CD8-positive, alpha-beta memory T cell (primary cell): Measurements from ENCODE around the gene CLEC6A. TPM values are rescaled to one million over a fixed set of nuclear protein-coding genes. Genes with fewer than 3 reads are reported as not detected.
"Not testable (repeated sequence)": the region's sequence is repeated elsewhere in the genome, so short reads cannot be mapped to it uniquely, and the experiment has no call there.

Experiments
- CTCF ChIA-PET: fragments of 350-600 bp; sonication (Branson Sonifier 250); formaldehyde crosslinking; loops from one replicate; lab custom pipeline; 2021; ENCODE audit warnings: antibody characterized with exemption; lab: Charles Lee
- POLR2A ChIA-PET: fragments of 350-600 bp; sonication (Branson Sonifier 250); formaldehyde crosslinking; loops from one replicate; lab custom pipeline; 2021; ENCODE audit warnings: antibody characterized with exemption; lab: Charles Lee
- DNase-seq, 5 donors: peaks; one replicate each; pipeline versions ENCODE4 v3.0.0 to v3.0.0-alpha.2; 2020 to 2022; ENCODE audit warnings: mixed read lengths in 1 of 5
- H3K27ac ChIP-seq: one replicate; pipeline ENCODE4 v1.7.0; 2013; ENCODE audit warnings: low read depth, mild to moderate bottlenecking, low read length, moderate library complexity
- H3K27me3 ChIP-seq: 2 replicates; pipeline ENCODE4 v1.7.0; 2013; ENCODE audit warnings: low read length, mild to moderate bottlenecking; ENCODE audit not compliant: insufficient read depth, poor library complexity, severe bottlenecking
- H3K36me3 ChIP-seq: 2 replicates; pipeline ENCODE4 v1.7.0; 2013; ENCODE audit warnings: mild to moderate bottlenecking, low read length, moderate library complexity; ENCODE audit not compliant: insufficient read depth
- H3K4me1 ChIP-seq: 2 replicates; pipeline ENCODE4 v1.7.0; 2013; ENCODE audit warnings: mild to moderate bottlenecking, low read length, moderate library complexity; ENCODE audit not compliant: insufficient read depth
- H3K4me3 ChIP-seq: 2 replicates; pipeline ENCODE4 v1.7.0; 2013; ENCODE audit warnings: mild to moderate bottlenecking, low read length
- H3K9me3 ChIP-seq: 2 replicates; pipeline ENCODE4 v1.7.0; 2013; ENCODE audit warnings: mild to moderate bottlenecking, low read length
- H3K27ac Mint-ChIP-seq, 8 donors: one replicate each; pipeline ENCODE4 v1.8.0; 2020 to 2021; ENCODE audit warnings: mixed read lengths in 8 of 8, mild to moderate bottlenecking in 6 of 8, inconsistent platforms in 3 of 8, moderate library complexity in 3 of 8
- H3K27me3 Mint-ChIP-seq, 2 donors: one replicate each; pipeline ENCODE4 v1.8.0; 2020 to 2021; ENCODE audit warnings: mixed read lengths in 2 of 2, mild to moderate bottlenecking in 1 of 2, moderate library complexity in 1 of 2
- H3K36me3 Mint-ChIP-seq, 3 donors: one replicate each; pipeline ENCODE4 v1.8.0; 2020 to 2021; ENCODE audit warnings: mixed read lengths in 3 of 3, inconsistent platforms in 1 of 3, mild to moderate bottlenecking in 1 of 3
- H3K4me1 Mint-ChIP-seq, 3 donors: one replicate each; pipeline ENCODE4 v1.8.0; 2020 to 2021; ENCODE audit warnings: mixed read lengths in 3 of 3, inconsistent platforms in 1 of 3, mild to moderate bottlenecking in 1 of 3
- H3K4me3 Mint-ChIP-seq, 7 donors: one replicate each; pipeline ENCODE4 v1.8.0; 2020 to 2021; ENCODE audit warnings: mixed read lengths in 7 of 7, mild to moderate bottlenecking in 6 of 7, moderate library complexity in 4 of 7, inconsistent platforms in 2 of 7
- H3K9me3 Mint-ChIP-seq, 5 donors: one replicate each; pipeline ENCODE4 v1.8.0; 2020 to 2022; ENCODE audit warnings: mixed read lengths in 5 of 5, mild to moderate bottlenecking in 3 of 5, moderate library complexity in 2 of 5, inconsistent platforms in 1 of 5
- polyA plus RNA-seq: library from polyadenylated mRNA; unstranded; fragments of 300-500 nt; fragmentation: Illumina TruSeq; gene quantifications from one replicate; pipeline ENCODE4 v1.2.3, GENCODE V29; 2021
- total RNA-seq, 2 experiments: library from RNA; stranded (reverse); gene quantifications; one replicate each; pipeline ENCODE4 v1.2.3, GENCODE V29; 2021

Gene CLEC6A
- total and polyA plus RNA-seq, 3 experiments from 2014 or later: not detected

DNA sequence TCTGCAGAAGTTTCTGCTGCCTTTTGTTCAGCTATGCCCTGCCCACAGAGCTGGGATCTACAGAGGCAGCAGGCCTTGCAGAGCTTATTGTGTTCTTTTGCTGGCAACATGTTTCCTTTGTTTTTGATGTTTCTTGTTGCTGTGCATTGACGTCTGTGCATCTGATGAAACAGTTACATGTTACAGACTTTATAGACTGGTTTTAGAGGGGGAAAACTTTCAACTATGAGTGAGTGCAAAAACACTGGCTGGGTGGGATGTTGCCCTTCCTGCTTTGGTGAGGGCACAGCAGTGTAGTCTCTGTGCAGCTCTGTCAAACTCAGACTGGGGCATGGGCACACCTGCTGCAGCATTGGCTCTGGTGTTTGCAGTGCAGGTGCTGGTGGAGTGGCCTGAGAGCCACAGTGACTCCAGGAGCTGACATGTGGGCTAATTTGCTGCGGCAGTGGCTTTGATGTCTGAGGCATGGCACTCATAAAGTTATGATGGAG is 26.9 kb downstream of the CLEC6A start:
- H3K9me3 ChIP-seq: no peaks in the 10 kb centered on the region
- Mint-ChIP-seq H3K9me3 (peaks cover 0 to 2% (median 0%) of the 10 kb centered on the region in 5 donors), H3K27me3 (peaks cover 13 to 28% of the 10 kb centered on the region in 2 donors), H3K36me3 (peaks cover 0 to 21% (median 0%) of the 10 kb centered on the region in 3 donors), H3K27ac (peak overlapping the region in 2 of 8 donors; percentile 3 to 11), H3K4me1 (peaks cover 0 to 9% (median 9%) of the 10 kb centered on the region in 3 donors), H3K4me3 (no peak overlapping the region)
- peak in 1 of 5 donors; percentile 23 for DNase-seq
- ChIA-PET CTCF (interaction anchor here (1.4 kb wide), 1 partner anchor 10 kb away, joined by 4 read pairs; no protein-coding TSS in a partner anchor), POLR2A (no interaction called here)
- no peaks in the 10 kb centered on the region for H3K36me3 ChIP-seq
- H3K4me3 ChIP-seq: no peak overlapping the region
- no peaks in the 10 kb centered on the region for H3K27me3 ChIP-seq
- H3K4me1 ChIP-seq: peaks cover 5% of the 10 kb centered on the region
- no peak overlapping the region for H3K27ac ChIP-seq

GRCh38 chr12:8483079-8483478 is 27.3 kb downstream of the CLEC6A start:
- Histone ChIP-seq H3K4me3 (no peak overlapping the region), H3K9me3 (no peaks in the 10 kb centered on the region), H3K27me3 (no peaks in the 10 kb centered on the region), H3K36me3 (no peaks in the 10 kb centered on the region), H3K4me1 (peaks cover 5% of the 10 kb centered on the region), H3K27ac (no peak overlapping the region)
- CTCF ChIA-PET: no interaction called here
- H3K27ac Mint-ChIP-seq: peak overlapping the region in 2 of 8 donors; percentile 3 to 11
- DNase-seq: no peak
- peaks cover 0 to 20% (median 0%) of the 10 kb centered on the region in 3 donors for H3K36me3 Mint-ChIP-seq
- peaks cover 0 to 9% (median 9%) of the 10 kb centered on the region in 3 donors for H3K4me1 Mint-ChIP-seq
- H3K27me3 Mint-ChIP-seq: peaks cover 13 to 23% of the 10 kb centered on the region in 2 donors
- H3K4me3 Mint-ChIP-seq: no peak overlapping the region
- POLR2A ChIA-PET: no interaction called here
- H3K9me3 Mint-ChIP-seq: peaks cover 0 to 2% (median 0%) of the 10 kb centered on the region in 5 donors

GRCh38 chr12:8491646-8492530 is 36.1 kb downstream of the CLEC6A start:
- H3K36me3 Mint-ChIP-seq: peaks cover 0 to 6% (median 0%) of the 10 kb centered on the region in 3 donors
- no peaks in the 10 kb centered on the region for H3K9me3 Mint-ChIP-seq
- no peak overlapping the region for H3K27ac ChIP-seq
- H3K9me3 ChIP-seq: no peaks in the 10 kb centered on the region
- POLR2A ChIA-PET: no interaction called here
- no peaks in the 10 kb centered on the region for H3K27me3 ChIP-seq
- no peaks in the 10 kb centered on the region for H3K36me3 ChIP-seq
- H3K4me1 ChIP-seq: peaks cover 12% of the 10 kb centered on the region
- H3K27me3 Mint-ChIP-seq: peaks cover 0 to 2% of the 10 kb centered on the region in 2 donors
- no peak overlapping the region for H3K4me3 Mint-ChIP-seq
- DNase-seq: no peak
- peaks cover 12 to 26% (median 25%) of the 10 kb centered on the region in 3 donors for H3K4me1 Mint-ChIP-seq
- H3K27ac Mint-ChIP-seq: peak overlapping the region in 4 of 8 donors; percentile 14 to 74 (median 39)
- H3K4me3 ChIP-seq: no peak overlapping the region
- CTCF ChIA-PET: interaction anchor here (1.8 kb wide), 1 partner anchor 10 kb away, joined by 4 read pairs; no protein-coding TSS in a partner anchor

GRCh38 chr12:8493084-8493483 is 37.3 kb downstream of the CLEC6A start:
- H3K27me3 ChIP-seq: no peaks in the 10 kb centered on the region
- no peaks in the 10 kb centered on the region for H3K36me3 Mint-ChIP-seq
- DNase-seq: peak in 3 of 5 donors; percentile 38 to 63 (median 54)
- peak overlapping the region in 4 of 7 donors; percentile 6 to 54 (median 10) for H3K4me3 Mint-ChIP-seq
- H3K9me3 Mint-ChIP-seq: no peaks in the 10 kb centered on the region
- no peak overlapping the region for H3K4me3 ChIP-seq
- H3K36me3 ChIP-seq: no peaks in the 10 kb centered on the region
- CTCF ChIA-PET: interaction anchor here (1.3 to 1.8 kb wide), 2 partner anchors 11 to 51 kb away, joined by 4 read pairs; no protein-coding TSS in a partner anchor
- H3K4me1 ChIP-seq: peaks cover 12% of the 10 kb centered on the region
- H3K27me3 Mint-ChIP-seq: peaks cover 0 to 5% of the 10 kb centered on the region in 2 donors
- POLR2A ChIA-PET: interaction anchor here (0.6 kb wide), 1 partner anchor 557 kb away, joined by 9 read pairs; the partner anchor contains the start of gene SLC2A3
- no peak overlapping the region for H3K27ac ChIP-seq
- no peaks in the 10 kb centered on the region for H3K9me3 ChIP-seq
- peaks cover 12 to 26% (median 25%) of the 10 kb centered on the region in 3 donors for H3K4me1 Mint-ChIP-seq
- peak overlapping the region; percentile 14 to 74 (median 56) for H3K27ac Mint-ChIP-seq

DNA sequence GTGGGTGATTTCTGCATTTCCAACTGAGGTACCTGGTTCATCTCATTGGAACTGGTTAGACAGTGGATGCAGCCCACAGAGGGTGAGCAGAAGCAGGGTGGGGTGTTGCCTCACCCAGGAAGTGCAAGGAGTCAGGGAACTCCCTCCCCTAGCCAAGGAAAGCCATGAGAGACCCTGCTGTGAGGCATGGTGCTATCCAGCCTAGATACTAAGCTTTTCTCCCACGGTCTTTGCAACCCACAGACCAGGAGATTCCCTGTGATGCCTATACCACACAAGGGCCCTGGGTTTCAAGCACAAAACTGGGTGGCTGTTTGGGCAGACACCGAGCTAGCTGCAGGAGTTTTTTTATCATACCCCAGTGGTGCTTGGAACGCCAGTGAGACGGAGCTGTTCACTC is 39.9 kb downstream of the CLEC6A start:
- CTCF ChIA-PET: interaction anchor here (1.4 kb wide), 1 partner anchor 11 kb away, joined by 5 read pairs; no protein-coding TSS in a partner anchor
- H3K27me3 Mint-ChIP-seq: peaks cover 3 to 18% of the 10 kb centered on the region in 2 donors

GRCh38 chr12:8496074-8496473 is 40.3 kb downstream of the CLEC6A start:
- H3K4me3 ChIP-seq, POLR2A ChIA-PET, H3K9me3 ChIP-seq, H3K36me3 Mint-ChIP-seq, H3K9me3 Mint-ChIP-seq, H3K36me3 ChIP-seq, H3K27ac ChIP-seq, H3K4me3 Mint-ChIP-seq, H3K27me3 ChIP-seq, DNase-seq: not testable (repeated sequence)
- peaks cover 3 to 18% of the 10 kb centered on the region in 2 donors for H3K27me3 Mint-ChIP-seq
- peaks cover 12% of the 10 kb centered on the region for H3K4me1 ChIP-seq
- CTCF ChIA-PET: interaction anchor here (1.4 kb wide), 1 partner anchor 11 kb away, joined by 5 read pairs; no protein-coding TSS in a partner anchor
- H3K27ac Mint-ChIP-seq: peak overlapping the region in 1 of 8 donors; percentile 3
- peaks cover 14 to 26% (median 25%) of the 10 kb centered on the region in 3 donors for H3K4me1 Mint-ChIP-seq

More for the DNA sequence above, 39.9 kb downstream of the CLEC6A start:
- H3K27ac ChIP-seq, H3K36me3 Mint-ChIP-seq, DNase-seq, H3K27me3 ChIP-seq, H3K9me3 ChIP-seq, H3K36me3 ChIP-seq, H3K27ac Mint-ChIP-seq, H3K4me3 ChIP-seq, H3K9me3 Mint-ChIP-seq, H3K4me3 Mint-ChIP-seq, POLR2A ChIA-PET: not testable (repeated sequence)
- peaks cover 12 to 26% (median 25%) of the 10 kb centered on the region in 3 donors for H3K4me1 Mint-ChIP-seq
- peaks cover 12% of the 10 kb centered on the region for H3K4me1 ChIP-seq

- peaks cover 3 to 18% of the 10 kb centered on the region in 2 donors for H3K27me3 Mint-ChIP-seq
- H3K27me3 ChIP-seq: no peaks in the 10 kb centered on the region
- peaks cover 12 to 17% (median 15%) of the 10 kb centered on the region in 3 donors for H3K4me1 Mint-ChIP-seq
- H3K36me3 Mint-ChIP-seq: no peaks in the 10 kb centered on the region
- no peak overlapping the region for H3K27ac Mint-ChIP-seq
- H3K4me3 Mint-ChIP-seq: no peak overlapping the region
- H3K4me3 ChIP-seq: no peak overlapping the region
- H3K9me3 Mint-ChIP-seq: no peaks in the 10 kb centered on the region
- no peak for DNase-seq
- no peaks in the 10 kb centered on the region for H3K9me3 ChIP-seq
- H3K4me1 ChIP-seq: no peaks in the 10 kb centered on the region
- no peaks in the 10 kb centered on the region for H3K36me3 ChIP-seq
- H3K27ac ChIP-seq: no peak overlapping the region
- ChIA-PET POLR2A (no interaction called here), CTCF (no interaction called here)
Measured at GRCh38 chr12:8499616-8500015, 43.9 kb downstream of the CLEC6A start.
